Tibial artery (tissue), 4 donors: ENCODE data around the gene SULT2B1.

Source experiments
- DNase-seq, 2 donors: peaks; one replicate each; pipeline ENCODE4 v3.0.0-alpha.2; 2019
- H3K27ac ChIP-seq, 2 donors: fragments of 200-600 bp; sonication (generic) in 1 of 2; 1 replicate in 1 of 2; 2 replicates in 1 of 2; pipeline ENCODE4 v1.5.1; 2018 to 2019; ENCODE audit warnings: mild to moderate bottlenecking in 1 of 2
- H3K27me3 ChIP-seq, 2 donors: fragments of 200-600 bp; sonication (generic) in 1 of 2; one replicate each; pipeline versions ENCODE4 v1.5.1 to v1.6.0; 2016 to 2019
- H3K36me3 ChIP-seq, 3 donors: fragments of 200-600 bp; sonication (generic) in 2 of 3; one replicate each; pipeline ENCODE4 v1.5.1; 2016 to 2019; ENCODE audit warnings: mild to moderate bottlenecking in 2 of 3
- H3K4me1 ChIP-seq, 4 donors: fragments of 200-600 bp; sonication (generic) in 2 of 4; 1 replicate in 3 of 4; 2 replicates in 1 of 4; pipeline ENCODE4 v1.5.1; 2016 to 2019
- H3K4me3 ChIP-seq, 2 donors: fragments of 200-600 bp; sonication (generic) in 1 of 2; 1 replicate in 1 of 2; 2 replicates in 1 of 2; pipeline ENCODE4 v1.5.1; 2018 to 2019; ENCODE audit warnings: mild to moderate bottlenecking in 2 of 2
- H3K9me3 ChIP-seq, 3 donors: fragments of 200-600 bp; sonication (generic) in 1 of 3; one replicate each; pipeline ENCODE4 v1.5.1; 2016 to 2019
- intact Hi-C: fragments of 100-400 bp; cut with DNase I; formaldehyde crosslinking; loops from one replicate; pipeline ENCODE4 v1.15.0; 2023; ENCODE audit warnings: low total_unique reads
- TF ChIP-seq, protein P1 (sequence below), 2 experiments: fragments of 200-600 bp in 1 of 2; fragments of 450-650 bp in 1 of 2; IDR thresholded peaks; one replicate each; pipeline ENCODE4 v1.5.1; 2017 to 2019; ENCODE audit warnings: antibody characterized with exemption in 2 of 2, mild to moderate bottlenecking in 1 of 2, moderate library complexity in 1 of 2

Gene SULT2B1

DNA sequence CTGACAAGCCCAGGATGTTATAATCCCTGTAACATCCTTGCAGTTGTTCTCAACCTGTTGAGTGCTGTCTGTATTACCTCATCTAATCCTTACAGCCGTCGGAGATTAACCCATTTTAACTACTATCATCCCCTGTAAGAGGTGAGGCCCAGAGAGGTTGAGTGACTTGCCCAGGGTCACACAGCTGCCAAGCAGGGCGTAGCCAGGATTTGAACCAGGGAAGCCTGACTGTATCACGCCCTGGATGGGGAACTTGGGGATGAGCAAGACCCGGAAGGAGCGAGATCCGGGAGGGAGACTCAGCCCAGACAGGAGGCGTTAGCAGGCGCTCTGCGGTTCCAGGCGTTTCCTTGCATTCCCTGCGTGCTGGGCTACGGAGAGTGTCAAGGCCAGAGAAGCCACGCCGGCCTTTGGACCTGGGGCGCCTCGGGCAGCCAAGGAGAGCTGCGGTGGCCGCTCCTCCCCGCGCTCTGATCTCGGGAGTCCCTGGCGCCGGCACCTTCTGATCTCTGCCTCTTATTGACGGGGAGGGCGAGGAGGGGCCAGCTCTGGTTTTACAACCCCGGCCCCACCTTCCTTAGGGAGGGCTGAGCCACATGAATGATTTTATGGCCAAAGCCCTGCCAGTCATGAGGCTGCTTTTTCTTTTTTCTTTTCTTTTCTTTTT lies 6.2 kb downstream of the SULT2B1 start:
- no peak overlapping the region for H3K27ac ChIP-seq

DNA sequence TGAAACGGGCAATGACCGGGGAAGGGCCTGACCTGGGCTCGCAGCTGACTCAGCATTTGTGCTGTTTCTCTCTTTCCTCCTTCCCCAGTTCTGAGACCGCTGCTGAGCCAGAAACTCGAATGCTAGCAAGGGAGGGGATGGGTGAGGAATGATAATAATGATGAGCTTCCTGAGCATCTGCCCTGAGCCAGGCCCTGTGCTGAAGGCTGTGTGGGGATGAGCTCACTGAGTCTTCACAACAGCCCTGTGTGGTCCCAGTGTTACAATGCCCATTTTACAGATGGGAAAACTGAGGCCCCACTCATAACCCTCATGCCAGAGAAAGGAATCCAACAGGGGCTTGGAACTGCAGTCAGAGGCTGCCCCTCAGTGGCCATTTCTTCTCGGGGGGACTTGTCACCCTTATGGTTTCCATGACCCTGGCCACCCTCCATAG lies 8.1 kb downstream of the SULT2B1 start:
- H3K36me3 ChIP-seq: no peaks in the 10 kb centered on the region
- intact Hi-C loops: no loop called here
- H3K4me1 ChIP-seq: no peaks in the 10 kb centered on the region
- no peak overlapping the region for H3K27ac ChIP-seq
- no peak overlapping the region for H3K4me3 ChIP-seq
- no peaks in the 10 kb centered on the region for H3K9me3 ChIP-seq
- TF ChIP-seq, protein P1, sequence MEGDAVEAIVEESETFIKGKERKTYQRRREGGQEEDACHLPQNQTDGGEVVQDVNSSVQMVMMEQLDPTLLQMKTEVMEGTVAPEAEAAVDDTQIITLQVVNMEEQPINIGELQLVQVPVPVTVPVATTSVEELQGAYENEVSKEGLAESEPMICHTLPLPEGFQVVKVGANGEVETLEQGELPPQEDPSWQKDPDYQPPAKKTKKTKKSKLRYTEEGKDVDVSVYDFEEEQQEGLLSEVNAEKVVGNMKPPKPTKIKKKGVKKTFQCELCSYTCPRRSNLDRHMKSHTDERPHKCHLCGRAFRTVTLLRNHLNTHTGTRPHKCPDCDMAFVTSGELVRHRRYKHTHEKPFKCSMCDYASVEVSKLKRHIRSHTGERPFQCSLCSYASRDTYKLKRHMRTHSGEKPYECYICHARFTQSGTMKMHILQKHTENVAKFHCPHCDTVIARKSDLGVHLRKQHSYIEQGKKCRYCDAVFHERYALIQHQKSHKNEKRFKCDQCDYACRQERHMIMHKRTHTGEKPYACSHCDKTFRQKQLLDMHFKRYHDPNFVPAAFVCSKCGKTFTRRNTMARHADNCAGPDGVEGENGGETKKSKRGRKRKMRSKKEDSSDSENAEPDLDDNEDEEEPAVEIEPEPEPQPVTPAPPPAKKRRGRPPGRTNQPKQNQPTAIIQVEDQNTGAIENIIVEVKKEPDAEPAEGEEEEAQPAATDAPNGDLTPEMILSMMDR (IDR thresholded peaks at IDR 0.05): no peak
- DNase-seq: no peak
- peaks cover 0 to 36% of the 10 kb centered on the region in 2 donors for H3K27me3 ChIP-seq

More for the DNA sequence above, 6.2 kb downstream of the SULT2B1 start:
- intact Hi-C loops: no loop called here
- H3K4me3 ChIP-seq: no peak overlapping the region
- peaks cover 0 to 47% of the 10 kb centered on the region in 2 donors for H3K27me3 ChIP-seq
- peak in 1 of 2 donors; percentile 33 for DNase-seq
- no peaks in the 10 kb centered on the region for H3K36me3 ChIP-seq
- no peaks in the 10 kb centered on the region for H3K9me3 ChIP-seq
- H3K4me1 ChIP-seq: no peaks in the 10 kb centered on the region
- TF ChIP-seq, protein P1 (IDR thresholded peaks at IDR 0.05): no peak

DNA sequence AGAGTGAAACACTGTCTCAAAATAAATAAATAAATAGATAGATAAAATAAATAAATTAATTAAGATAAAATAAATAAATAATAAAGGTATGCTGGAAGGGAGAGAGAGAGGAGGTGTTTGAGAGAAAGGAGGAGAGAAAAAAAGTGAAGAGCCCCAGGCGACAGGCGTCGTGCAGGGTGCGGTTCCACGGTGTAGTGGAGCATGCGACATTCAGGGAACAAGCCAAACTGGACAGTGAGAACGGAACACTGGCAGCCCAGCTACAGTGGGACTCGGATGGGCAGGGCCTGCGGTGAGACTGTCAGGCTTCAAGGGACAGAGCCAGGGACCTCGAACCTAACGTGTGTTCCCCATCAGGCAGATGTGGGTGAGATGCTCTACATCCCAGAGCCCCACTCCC lies 9.4 kb downstream of the SULT2B1 start:
- H3K4me3 ChIP-seq: no peak overlapping the region
- no peak for DNase-seq

DNA sequence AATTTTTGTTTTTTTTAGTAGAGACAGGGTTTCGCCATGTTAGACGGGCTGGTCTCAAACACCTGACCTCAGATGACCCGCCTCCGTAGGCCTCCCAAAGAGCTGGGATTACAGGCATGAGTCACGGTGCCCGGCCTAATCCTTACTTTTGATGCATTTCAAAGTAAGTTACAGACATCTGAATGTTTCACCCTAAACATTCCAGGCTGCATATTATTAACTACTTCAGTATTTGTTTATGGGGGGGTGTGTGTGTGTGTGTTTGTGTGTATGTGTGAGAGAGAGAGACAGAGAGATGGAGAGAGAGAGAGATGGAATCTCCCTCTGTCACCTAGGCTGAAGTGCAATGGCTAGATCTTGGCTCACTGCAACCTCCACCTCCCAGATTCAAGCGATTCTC lies 13.1 kb downstream of the SULT2B1 start:
- Histone ChIP-seq H3K9me3 (no peaks in the 10 kb centered on the region), H3K4me3 (no peak overlapping the region), H3K27me3 (peaks cover 0 to 3% of the 10 kb centered on the region in 2 donors), H3K27ac (no peak overlapping the region), H3K36me3 (no peaks in the 10 kb centered on the region), H3K4me1 (peaks cover 0 to 14% (median 12%) of the 10 kb centered on the region in 4 donors)
- TF ChIP-seq, protein P1 (IDR thresholded peaks at IDR 0.05): no peak
- no peak for DNase-seq
- intact Hi-C loops: no loop called here

More for the DNA sequence above, 9.4 kb downstream of the SULT2B1 start:
- no peaks in the 10 kb centered on the region for H3K36me3 ChIP-seq
- H3K9me3 ChIP-seq: no peaks in the 10 kb centered on the region
- H3K27ac ChIP-seq: no peak overlapping the region
- H3K27me3 ChIP-seq: peaks cover 0 to 26% of the 10 kb centered on the region in 2 donors
- TF ChIP-seq, protein P1 (IDR thresholded peaks at IDR 0.05): no peak
- intact Hi-C loops: no loop called here
- no peaks in the 10 kb centered on the region for H3K4me1 ChIP-seq

DNA sequence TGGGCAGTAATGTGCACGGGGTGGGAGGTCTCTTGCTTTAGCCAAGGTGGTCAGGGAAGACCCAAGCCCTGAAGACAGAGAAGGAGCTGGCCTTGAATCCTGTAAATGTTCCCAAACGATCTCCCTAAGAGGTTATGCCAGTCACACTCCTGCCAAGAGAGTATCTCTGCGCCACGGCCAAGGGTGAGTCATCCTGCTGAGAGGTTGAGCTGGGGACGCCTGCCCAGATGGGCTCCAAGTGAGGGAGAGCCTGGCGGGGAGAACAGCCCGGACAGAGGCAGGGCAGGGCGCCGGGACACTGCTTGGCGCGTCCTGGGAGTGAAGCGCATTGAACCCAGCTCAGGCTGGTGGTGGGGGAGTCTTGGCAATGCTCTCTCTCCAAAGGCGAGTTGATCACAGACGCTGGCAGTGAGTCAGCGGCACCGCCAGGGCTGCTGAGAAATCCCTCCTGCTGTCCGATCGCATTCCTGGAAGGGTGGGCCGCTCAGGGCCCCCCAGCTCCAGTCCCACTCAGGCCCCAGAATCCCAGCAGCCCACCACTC lies 16.4 kb downstream of the SULT2B1 start:
- peaks cover 0 to 14% (median 12%) of the 10 kb centered on the region in 4 donors for H3K4me1 ChIP-seq
- no peaks in the 10 kb centered on the region for H3K9me3 ChIP-seq
- no peaks in the 10 kb centered on the region for H3K27me3 ChIP-seq
- H3K27ac ChIP-seq: peak overlapping the region in 1 of 2 donors; percentile 55
- no peaks in the 10 kb centered on the region for H3K36me3 ChIP-seq
- TF ChIP-seq, protein P1 (IDR thresholded peaks at IDR 0.05): no peak
- H3K4me3 ChIP-seq: peak overlapping the region in 1 of 2 donors; percentile 1
- peak; percentile 89 to 91 for DNase-seq
- intact Hi-C loops: no loop called here
